Measurements from ENCODE around the gene INAVA. TPM values are rescaled to one million over a fixed set of nuclear protein-coding genes. Genes with fewer than 3 reads are reported as not detected.

Gene INAVA
- polyA plus RNA-seq, 4 donors = 58.7 to 192 (median 156) TPM

- H3K4me1 ChIP-seq (ENCODE audit: control insufficient read depth in 3 of 3, insufficient read depth in 2 of 3, low read depth in 1 of 3, low read length in 2 of 3) = peaks cover 4 to 56% (median 19%) of the 10 kb centered on the region in 3 donors
Measured at GRCh38 chr1:200903793-200904192, 9.1 kb downstream of the INAVA start.

GRCh38 chr1:200904772-200905171 is 10.1 kb downstream of the INAVA start:
- FAIRE-seq (no peak), DNase-seq (no peak)
- Histone ChIP-seq H3K27ac (ENCODE audit: low read depth in 1 of 3, low read length in 2 of 3) (peak overlapping the region in 1 of 3 donors; percentile 37), H3K4me3 (ENCODE audit: low read depth in 1 of 3, low read length in 3 of 3) (no peak overlapping the region), H3K27me3 (ENCODE audit: control insufficient read depth in 3 of 3, insufficient read depth in 3 of 3, low read length in 3 of 3) (no peaks in the 10 kb centered on the region), H3K9me3 (ENCODE audit: control insufficient read depth in 2 of 2, insufficient read depth in 1 of 2, low read depth in 1 of 2, low read length in 1 of 2) (no peaks in the 10 kb centered on the region), H3K4me1 (ENCODE audit: control insufficient read depth in 3 of 3, insufficient read depth in 2 of 3, low read depth in 1 of 3, low read length in 2 of 3) (peaks cover 8 to 56% (median 18%) of the 10 kb centered on the region in 3 donors), H3K36me3 (ENCODE audit: control insufficient read depth in 3 of 3, insufficient read depth in 2 of 3, low read depth in 1 of 3, low read length in 3 of 3) (peaks cover 3 to 89% (median 26%) of the 10 kb centered on the region in 3 donors)

More at GRCh38 chr1:200903793-200904192, 9.1 kb downstream of the INAVA start:
- peak in 1 of 2 donors; percentile 39 for DNase-seq
- no peak overlapping the region for H3K4me3 ChIP-seq (ENCODE audit: low read depth in 1 of 3, low read length in 3 of 3)
- H3K36me3 ChIP-seq (ENCODE audit: control insufficient read depth in 3 of 3, insufficient read depth in 2 of 3, low read depth in 1 of 3, low read length in 3 of 3) = peaks cover 3 to 92% (median 31%) of the 10 kb centered on the region in 3 donors
- H3K9me3 ChIP-seq (ENCODE audit: control insufficient read depth in 2 of 2, insufficient read depth in 1 of 2, low read depth in 1 of 2, low read length in 1 of 2) = no peaks in the 10 kb centered on the region
- H3K27ac ChIP-seq (ENCODE audit: low read depth in 1 of 3, low read length in 2 of 3) = no peak overlapping the region
- FAIRE-seq = no peak
- no peaks in the 10 kb centered on the region for H3K27me3 ChIP-seq (ENCODE audit: control insufficient read depth in 3 of 3, insufficient read depth in 3 of 3, low read length in 3 of 3)
- 77 to 92% (median 85%) methylated on average over 5 of the region's 5 CpGs for WGBS, 3 donors

GRCh38 chr1:200905411-200906052 is 10.8 kb downstream of the INAVA start:
- no peak for FAIRE-seq
- Histone ChIP-seq H3K4me3 (ENCODE audit: low read depth in 1 of 3, low read length in 3 of 3) (no peak overlapping the region), H3K9me3 (ENCODE audit: control insufficient read depth in 2 of 2, insufficient read depth in 1 of 2, low read depth in 1 of 2, low read length in 1 of 2) (no peaks in the 10 kb centered on the region), H3K4me1 (ENCODE audit: control insufficient read depth in 3 of 3, insufficient read depth in 2 of 3, low read depth in 1 of 3, low read length in 2 of 3) (peaks cover 8 to 51% (median 13%) of the 10 kb centered on the region in 3 donors), H3K27ac (ENCODE audit: low read depth in 1 of 3, low read length in 2 of 3) (peak overlapping the region in 2 of 3 donors; percentile 37 to 50), H3K27me3 (ENCODE audit: control insufficient read depth in 3 of 3, insufficient read depth in 3 of 3, low read length in 3 of 3) (no peaks in the 10 kb centered on the region), H3K36me3 (ENCODE audit: control insufficient read depth in 3 of 3, insufficient read depth in 2 of 3, low read depth in 1 of 3, low read length in 3 of 3) (peaks cover 0 to 85% (median 21%) of the 10 kb centered on the region in 3 donors)
- peak in 1 of 2 donors; percentile 71 for DNase-seq
- 15 to 43% (median 23%) methylated on average over 4 of the region's 4 CpGs for WGBS, 3 donors

GRCh38 chr1:200906491-200906890 is 11.8 kb downstream of the INAVA start:
- no peak for DNase-seq
- Histone ChIP-seq H3K36me3 (ENCODE audit: control insufficient read depth in 3 of 3, insufficient read depth in 2 of 3, low read depth in 1 of 3, low read length in 3 of 3) (peaks cover 4 to 84% (median 18%) of the 10 kb centered on the region in 3 donors), H3K27me3 (ENCODE audit: control insufficient read depth in 3 of 3, insufficient read depth in 3 of 3, low read length in 3 of 3) (no peaks in the 10 kb centered on the region), H3K27ac (ENCODE audit: low read depth in 1 of 3, low read length in 2 of 3) (peak overlapping the region in 2 of 3 donors; percentile 87 to 95), H3K4me1 (ENCODE audit: control insufficient read depth in 3 of 3, insufficient read depth in 2 of 3, low read depth in 1 of 3, low read length in 2 of 3) (peaks cover 8 to 44% (median 13%) of the 10 kb centered on the region in 3 donors), H3K9me3 (ENCODE audit: control insufficient read depth in 2 of 2, insufficient read depth in 1 of 2, low read depth in 1 of 2, low read length in 1 of 2) (no peaks in the 10 kb centered on the region), H3K4me3 (ENCODE audit: low read depth in 1 of 3, low read length in 3 of 3) (no peak overlapping the region)
- 72 to 90% (median 79%) methylated on average over 2 of the region's 2 CpGs for WGBS, 3 donors
- no peak for FAIRE-seq

GRCh38 chr1:200907611-200908097 is 13.0 kb downstream of the INAVA start:
- WGBS, 3 donors = 40 to 70% (median 48%) methylated on average over 5 of the region's 5 CpGs
- FAIRE-seq (no peak), DNase-seq (no peak)
- H3K27ac ChIP-seq (ENCODE audit: low read depth in 1 of 3, low read length in 2 of 3) = peak overlapping the region; percentile 42 to 95 (median 87)
- H3K36me3 ChIP-seq (ENCODE audit: control insufficient read depth in 3 of 3, insufficient read depth in 2 of 3, low read depth in 1 of 3, low read length in 3 of 3) = peaks cover 4 to 82% (median 16%) of the 10 kb centered on the region in 3 donors
- peaks cover 8 to 36% (median 11%) of the 10 kb centered on the region in 3 donors for H3K4me1 ChIP-seq (ENCODE audit: control insufficient read depth in 3 of 3, insufficient read depth in 2 of 3, low read depth in 1 of 3, low read length in 2 of 3)
- H3K4me3 ChIP-seq (ENCODE audit: low read depth in 1 of 3, low read length in 3 of 3) = no peak overlapping the region
- no peaks in the 10 kb centered on the region for H3K27me3 ChIP-seq (ENCODE audit: control insufficient read depth in 3 of 3, insufficient read depth in 3 of 3, low read length in 3 of 3)
- H3K9me3 ChIP-seq (ENCODE audit: control insufficient read depth in 2 of 2, insufficient read depth in 1 of 2, low read depth in 1 of 2, low read length in 1 of 2) = no peaks in the 10 kb centered on the region

GRCh38 chr1:200908191-200908868 is 13.6 kb downstream of the INAVA start:
- FAIRE-seq (peak; percentile 15), DNase-seq (peak; percentile 41 to 97)
- Histone ChIP-seq H3K9me3 (ENCODE audit: control insufficient read depth in 2 of 2, insufficient read depth in 1 of 2, low read depth in 1 of 2, low read length in 1 of 2) (no peaks in the 10 kb centered on the region), H3K4me3 (ENCODE audit: low read depth in 1 of 3, low read length in 3 of 3) (peak overlapping the region in 1 of 3 donors; percentile 41), H3K27ac (ENCODE audit: low read depth in 1 of 3, low read length in 2 of 3) (peak overlapping the region; percentile 42 to 95 (median 89)), H3K4me1 (ENCODE audit: control insufficient read depth in 3 of 3, insufficient read depth in 2 of 3, low read depth in 1 of 3, low read length in 2 of 3) (peaks cover 10 to 36% (median 11%) of the 10 kb centered on the region in 3 donors), H3K36me3 (ENCODE audit: control insufficient read depth in 3 of 3, insufficient read depth in 2 of 3, low read depth in 1 of 3, low read length in 3 of 3) (peaks cover 4 to 83% (median 18%) of the 10 kb centered on the region in 3 donors), H3K27me3 (ENCODE audit: control insufficient read depth in 3 of 3, insufficient read depth in 3 of 3, low read length in 3 of 3) (no peaks in the 10 kb centered on the region)
- 46 to 74% (median 49%) methylated on average over 6 of the region's 6 CpGs for WGBS, 3 donors

- peaks cover 4 to 82% (median 19%) of the 10 kb centered on the region in 3 donors for H3K36me3 ChIP-seq (ENCODE audit: control insufficient read depth in 3 of 3, insufficient read depth in 2 of 3, low read depth in 1 of 3, low read length in 3 of 3)
- WGBS, 3 donors = 65 to 88% (median 72%) methylated on average over 5 of the region's 5 CpGs
- H3K27me3 ChIP-seq (ENCODE audit: control insufficient read depth in 3 of 3, insufficient read depth in 3 of 3, low read length in 3 of 3) = no peaks in the 10 kb centered on the region
- H3K9me3 ChIP-seq (ENCODE audit: control insufficient read depth in 2 of 2, insufficient read depth in 1 of 2, low read depth in 1 of 2, low read length in 1 of 2) = no peaks in the 10 kb centered on the region
- H3K4me1 ChIP-seq (ENCODE audit: control insufficient read depth in 3 of 3, insufficient read depth in 2 of 3, low read depth in 1 of 3, low read length in 2 of 3) = peaks cover 11 to 36% (median 11%) of the 10 kb centered on the region in 3 donors
- no peak overlapping the region for H3K4me3 ChIP-seq (ENCODE audit: low read depth in 1 of 3, low read length in 3 of 3)
- FAIRE-seq (no peak), DNase-seq (no peak)
- peak overlapping the region; percentile 18 to 95 (median 89) for H3K27ac ChIP-seq (ENCODE audit: low read depth in 1 of 3, low read length in 2 of 3)
Measured at GRCh38 chr1:200909071-200909470, 14.4 kb downstream of the INAVA start.

GRCh38 chr1:200909757-200910239 is 15.1 kb downstream of the INAVA start:
- Histone ChIP-seq H3K4me1 (ENCODE audit: control insufficient read depth in 3 of 3, insufficient read depth in 2 of 3, low read depth in 1 of 3, low read length in 2 of 3) (peaks cover 11 to 36% (median 11%) of the 10 kb centered on the region in 3 donors), H3K9me3 (ENCODE audit: control insufficient read depth in 2 of 2, insufficient read depth in 1 of 2, low read depth in 1 of 2, low read length in 1 of 2) (no peaks in the 10 kb centered on the region), H3K27ac (ENCODE audit: low read depth in 1 of 3, low read length in 2 of 3) (no peak overlapping the region), H3K4me3 (ENCODE audit: low read depth in 1 of 3, low read length in 3 of 3) (no peak overlapping the region), H3K27me3 (ENCODE audit: control insufficient read depth in 3 of 3, insufficient read depth in 3 of 3, low read length in 3 of 3) (no peaks in the 10 kb centered on the region), H3K36me3 (ENCODE audit: control insufficient read depth in 3 of 3, insufficient read depth in 2 of 3, low read depth in 1 of 3, low read length in 3 of 3) (peaks cover 4 to 78% (median 19%) of the 10 kb centered on the region in 3 donors)
- 36 to 59% (median 46%) methylated on average over 4 of the region's 4 CpGs for WGBS, 3 donors
- FAIRE-seq (no peak), DNase-seq (peak in 1 of 2 donors; percentile 49)

All from small intestine (tissue), 7 donors.